IgD-negative memory B cell (primary cell): ENCODE data around the gene KLK2. TPM values are rescaled to one million over a fixed set of nuclear protein-coding genes. Genes with fewer than 3 reads are reported as not detected.

ENCODE experiments used
- H3K27ac Mint-ChIP-seq, 3 donors: one replicate each; pipeline ENCODE4 v1.8.0; 2020 to 2022; ENCODE audit warnings: mild to moderate bottlenecking in 3 of 3, mixed read lengths in 3 of 3, moderate library complexity in 1 of 3
- H3K27me3 Mint-ChIP-seq: one replicate; pipeline ENCODE4 v1.8.0; 2021; ENCODE audit warnings: mixed read lengths
- H3K36me3 Mint-ChIP-seq: one replicate; pipeline ENCODE4 v1.8.0; 2020; ENCODE audit warnings: mild to moderate bottlenecking, mixed read lengths
- H3K4me1 Mint-ChIP-seq, 3 donors: one replicate each; pipeline ENCODE4 v1.8.0; 2020 to 2022; ENCODE audit warnings: mixed read lengths in 3 of 3, mild to moderate bottlenecking in 1 of 3
- H3K4me3 Mint-ChIP-seq, 4 donors: one replicate each; pipeline ENCODE4 v1.8.0; 2020 to 2022; ENCODE audit warnings: mild to moderate bottlenecking in 4 of 4, mixed read lengths in 4 of 4, moderate library complexity in 3 of 4
- H3K9me3 Mint-ChIP-seq, 3 donors: one replicate each; pipeline ENCODE4 v1.8.0; 2020 to 2021; ENCODE audit warnings: mixed read lengths in 3 of 3, mild to moderate bottlenecking in 1 of 3
- polyA plus RNA-seq: library from polyadenylated mRNA; unstranded; fragments of 300-500 nt; fragmentation: Illumina TruSeq; gene quantifications from one replicate; pipeline ENCODE4 v1.2.3, GENCODE V29; 2021

Gene KLK2
- polyA plus RNA-seq, 1 donor from 2014 or later = not detected

DNA sequence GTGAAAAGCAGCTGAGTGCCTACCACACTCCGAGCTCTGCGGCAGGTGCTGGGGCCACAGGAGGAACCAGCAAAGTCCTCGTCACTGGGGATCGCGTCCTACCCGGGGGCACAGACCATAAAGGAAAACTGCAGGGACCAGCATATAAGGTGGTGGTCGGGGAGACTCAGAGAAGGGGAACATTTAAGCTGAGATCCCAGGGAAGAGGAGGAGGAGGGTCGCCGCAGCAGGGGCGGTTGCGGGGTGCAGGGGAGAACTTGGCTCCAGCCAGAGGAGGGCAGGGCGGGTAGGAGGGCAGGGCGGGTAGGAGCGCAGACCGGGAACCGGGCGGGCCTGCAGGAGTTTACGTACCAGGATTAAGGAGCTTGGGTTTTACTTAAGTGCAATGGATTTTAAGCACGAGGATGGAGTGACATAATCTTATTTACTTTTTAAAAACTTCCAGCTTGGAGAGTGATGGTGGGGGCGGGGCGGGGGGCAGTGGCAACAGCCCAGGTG is 38.9 kb downstream of the KLK2 start:
- peaks cover 0 to 6% (median 2%) of the 10 kb centered on the region in 3 donors for H3K4me1 Mint-ChIP-seq
- no peaks in the 10 kb centered on the region for H3K36me3 Mint-ChIP-seq
- no peak overlapping the region for H3K4me3 Mint-ChIP-seq
- H3K27me3 Mint-ChIP-seq = peaks cover 39% of the 10 kb centered on the region
- no peaks in the 10 kb centered on the region for H3K9me3 Mint-ChIP-seq
- H3K27ac Mint-ChIP-seq = no peak overlapping the region

DNA sequence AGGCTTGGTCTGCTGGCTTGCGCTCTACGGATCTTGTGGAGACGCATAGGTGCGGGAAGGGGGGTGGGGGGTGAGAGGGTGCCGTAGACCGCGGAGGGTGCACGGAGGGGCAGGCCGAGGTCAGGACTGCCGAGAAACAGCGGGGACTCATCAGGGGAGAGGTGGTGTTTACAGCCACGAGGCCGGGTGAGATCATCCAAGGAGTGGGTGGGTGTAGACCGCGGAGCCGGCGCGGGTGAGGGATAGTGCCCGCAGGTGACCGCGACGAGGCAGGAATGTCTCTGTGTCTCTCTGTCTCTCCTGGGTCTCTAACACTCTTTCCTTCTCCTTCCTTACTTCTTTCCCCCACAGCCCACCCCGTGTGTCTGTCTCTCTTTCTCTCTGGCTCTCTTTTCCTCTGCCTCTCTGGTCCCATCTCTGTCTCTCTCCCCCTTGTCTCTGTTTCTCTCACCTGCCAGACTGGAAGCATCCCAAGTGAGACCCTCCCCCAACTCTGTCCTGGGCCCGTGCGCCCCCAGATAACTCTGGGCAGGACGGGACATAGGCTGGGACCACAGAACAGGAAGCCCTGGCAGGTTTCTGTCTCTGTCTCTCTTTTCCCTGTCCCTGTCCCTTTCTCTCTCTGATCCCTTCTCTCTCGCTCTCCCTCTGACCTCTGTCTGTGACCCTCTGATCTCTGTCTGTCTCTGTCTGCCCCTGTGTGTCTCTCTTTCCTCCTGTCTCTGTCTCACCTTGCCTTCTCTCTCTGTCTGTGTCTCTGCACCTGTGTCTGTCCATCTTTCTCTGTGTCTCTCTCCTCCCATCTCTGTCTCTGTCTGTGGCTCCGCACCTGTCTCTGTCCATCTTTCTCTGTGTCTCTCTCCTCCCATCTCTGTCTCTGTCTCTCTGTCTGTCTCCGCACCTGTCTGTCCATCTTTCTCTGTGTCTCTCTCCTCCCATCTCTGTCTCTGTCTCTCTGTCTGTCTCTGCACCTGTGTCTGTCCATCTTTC is 39.8 kb downstream of the KLK2 start:
- Mint-ChIP-seq H3K9me3 (no peaks in the 10 kb centered on the region), H3K4me3 (no peak overlapping the region), H3K27ac (no peak overlapping the region), H3K27me3 (peaks cover 34% of the 10 kb centered on the region), H3K36me3 (no peaks in the 10 kb centered on the region), H3K4me1 (peaks cover 0 to 6% (median 2%) of the 10 kb centered on the region in 3 donors)

DNA sequence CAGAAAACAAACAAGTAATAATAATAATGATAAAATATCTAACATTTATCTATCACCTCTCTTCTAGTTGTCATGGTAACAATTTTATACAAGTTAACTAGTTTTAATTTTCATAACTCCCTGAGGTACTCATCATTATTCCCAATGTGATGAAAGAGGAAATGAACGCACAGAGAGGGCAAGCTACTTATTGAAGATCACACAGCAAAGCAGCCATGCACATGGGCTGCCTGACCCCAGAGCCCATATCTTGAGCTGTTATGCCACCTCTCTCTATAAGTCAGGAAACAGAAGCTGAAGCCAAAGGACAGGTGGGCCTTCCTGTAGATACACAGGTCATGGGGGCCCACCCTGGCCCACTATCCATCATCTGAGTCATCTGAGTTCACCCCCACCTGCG is 42.8 kb downstream of the KLK2 start:
- no peaks in the 10 kb centered on the region for H3K4me1 Mint-ChIP-seq
- no peaks in the 10 kb centered on the region for H3K36me3 Mint-ChIP-seq
- peaks cover 25% of the 10 kb centered on the region for H3K27me3 Mint-ChIP-seq
- no peaks in the 10 kb centered on the region for H3K9me3 Mint-ChIP-seq
- H3K4me3 Mint-ChIP-seq = no peak overlapping the region
- H3K27ac Mint-ChIP-seq = no peak overlapping the region

DNA sequence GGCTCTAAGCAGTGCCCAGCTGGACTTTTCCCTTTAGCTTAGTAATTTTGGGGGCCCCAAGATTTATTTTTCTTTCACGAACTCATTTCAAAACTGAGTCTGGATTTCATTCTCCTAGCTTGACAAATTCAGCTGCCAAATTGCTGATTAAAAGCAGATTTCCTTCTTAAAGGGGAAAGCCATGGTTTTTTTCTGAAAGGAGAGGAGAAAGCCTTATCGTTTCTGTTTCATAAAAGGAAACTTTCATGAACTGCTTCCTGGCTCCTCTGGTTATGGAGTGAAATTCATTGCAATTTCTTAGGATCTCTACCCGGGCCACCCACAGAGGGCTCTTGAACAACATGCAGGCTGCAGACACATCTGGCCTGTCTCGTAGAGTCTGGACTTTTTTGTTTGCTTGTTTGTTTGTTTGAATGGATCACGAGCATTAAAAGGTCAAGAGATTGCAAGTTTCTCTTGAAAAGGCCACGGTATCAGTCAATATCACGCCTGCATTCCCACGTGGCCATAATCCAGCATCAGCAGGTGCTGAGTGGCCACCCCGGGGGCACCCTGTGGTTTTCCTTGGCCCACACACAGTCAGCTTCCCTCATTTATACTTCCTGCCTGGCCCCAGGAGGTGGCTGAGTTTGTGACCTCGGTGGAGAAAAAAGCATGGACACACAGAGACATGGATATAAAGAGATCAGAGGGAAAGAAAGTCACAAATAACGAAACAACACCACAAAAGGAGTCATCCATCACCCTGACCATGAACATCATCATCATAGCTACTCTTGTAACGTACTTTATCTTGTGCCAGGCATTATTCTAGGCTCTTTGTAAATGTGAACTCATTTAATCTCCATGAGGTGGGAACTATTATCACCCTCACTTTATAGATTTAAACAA is 48.4 kb downstream of the KLK2 start:
- Mint-ChIP-seq H3K4me3 (no peak overlapping the region), H3K9me3 (no peaks in the 10 kb centered on the region), H3K36me3 (no peaks in the 10 kb centered on the region), H3K4me1 (peaks cover 4 to 8% (median 7%) of the 10 kb centered on the region in 3 donors), H3K27me3 (peaks cover 24% of the 10 kb centered on the region), H3K27ac (no peak overlapping the region)

DNA sequence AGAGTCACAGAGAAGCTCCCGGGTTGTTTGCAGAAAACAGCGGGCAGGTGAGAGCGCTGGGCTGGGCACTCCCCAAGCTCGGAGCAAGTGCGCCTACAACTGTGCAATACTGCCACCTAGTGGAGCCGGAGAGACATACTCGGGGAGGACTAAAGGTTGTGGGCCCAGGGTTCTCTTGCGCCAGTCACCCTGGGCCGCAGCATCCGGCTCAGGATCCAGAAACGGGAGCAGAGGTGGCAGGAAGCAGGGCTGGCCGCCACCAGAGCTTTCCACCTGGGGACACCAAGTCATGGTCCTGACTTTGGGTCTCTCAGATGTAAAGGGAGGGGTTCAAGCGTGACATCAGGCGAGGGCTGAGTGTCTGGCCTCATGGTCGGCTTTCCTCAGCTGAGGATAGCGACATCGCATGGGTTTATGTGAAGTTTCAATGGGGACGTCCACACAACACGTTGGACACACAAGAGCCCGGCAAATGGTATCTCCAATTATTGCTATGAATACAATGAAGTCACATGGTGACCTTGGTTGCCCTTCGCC is 49.1 kb downstream of the KLK2 start:
- Mint-ChIP-seq H3K27me3 (peaks cover 25% of the 10 kb centered on the region), H3K4me1 (peaks cover 4 to 8% (median 7%) of the 10 kb centered on the region in 3 donors)

DNA sequence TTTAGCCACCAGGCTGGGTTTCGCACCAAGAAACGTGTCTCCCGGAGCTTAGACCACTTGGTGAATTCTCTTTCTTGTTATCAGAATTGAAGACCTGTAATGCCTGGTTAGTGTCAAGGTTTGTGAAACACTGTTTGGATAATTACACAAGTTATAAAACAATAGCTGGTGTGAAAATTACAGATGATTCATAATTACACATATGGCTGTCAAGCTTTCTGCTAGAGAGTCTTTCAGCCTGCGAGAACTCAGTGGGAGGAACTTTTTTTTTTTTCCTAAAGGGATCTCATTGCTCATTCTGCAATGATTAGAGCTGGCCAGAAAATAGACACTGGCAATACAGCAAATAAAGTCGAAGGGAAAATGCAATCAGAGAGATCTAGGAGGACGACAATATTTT is 51.3 kb downstream of the KLK2 start:
- no peaks in the 10 kb centered on the region for H3K36me3 Mint-ChIP-seq
- H3K27me3 Mint-ChIP-seq = peaks cover 28% of the 10 kb centered on the region
- no peak overlapping the region for H3K4me3 Mint-ChIP-seq
- H3K9me3 Mint-ChIP-seq = no peaks in the 10 kb centered on the region
- no peak overlapping the region for H3K27ac Mint-ChIP-seq
- H3K4me1 Mint-ChIP-seq = peaks cover 4 to 8% (median 7%) of the 10 kb centered on the region in 3 donors

More for the DNA sequence above, 49.1 kb downstream of the KLK2 start:
- Mint-ChIP-seq H3K4me3 (peak overlapping the region in 1 of 4 donors; percentile 44), H3K36me3 (no peaks in the 10 kb centered on the region), H3K27ac (no peak overlapping the region), H3K9me3 (no peaks in the 10 kb centered on the region)

DNA sequence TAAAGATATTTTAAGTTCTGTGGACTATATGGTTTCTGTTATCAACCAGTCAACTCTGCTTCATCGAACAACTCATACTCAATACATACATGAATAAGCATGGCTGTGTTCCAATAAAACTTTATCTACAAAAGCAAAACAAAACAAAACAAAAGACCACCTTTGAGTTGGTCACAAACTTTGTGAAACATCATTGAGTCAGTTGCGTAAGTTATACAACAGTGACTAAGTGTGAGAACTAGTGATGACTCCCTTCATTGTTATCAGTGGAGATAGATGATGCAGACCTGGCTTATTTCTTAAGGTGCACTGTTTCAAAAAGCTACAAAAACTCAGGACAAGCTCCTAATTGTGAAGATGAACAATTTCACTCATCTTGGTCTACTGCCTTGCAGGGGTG is 52.5 kb downstream of the KLK2 start:
- H3K27ac Mint-ChIP-seq = no peak overlapping the region
- H3K36me3 Mint-ChIP-seq = no peaks in the 10 kb centered on the region
- H3K9me3 Mint-ChIP-seq = no peaks in the 10 kb centered on the region
- peaks cover 25% of the 10 kb centered on the region for H3K27me3 Mint-ChIP-seq
- H3K4me1 Mint-ChIP-seq = peaks cover 4 to 11% (median 7%) of the 10 kb centered on the region in 3 donors
- no peak overlapping the region for H3K4me3 Mint-ChIP-seq

DNA sequence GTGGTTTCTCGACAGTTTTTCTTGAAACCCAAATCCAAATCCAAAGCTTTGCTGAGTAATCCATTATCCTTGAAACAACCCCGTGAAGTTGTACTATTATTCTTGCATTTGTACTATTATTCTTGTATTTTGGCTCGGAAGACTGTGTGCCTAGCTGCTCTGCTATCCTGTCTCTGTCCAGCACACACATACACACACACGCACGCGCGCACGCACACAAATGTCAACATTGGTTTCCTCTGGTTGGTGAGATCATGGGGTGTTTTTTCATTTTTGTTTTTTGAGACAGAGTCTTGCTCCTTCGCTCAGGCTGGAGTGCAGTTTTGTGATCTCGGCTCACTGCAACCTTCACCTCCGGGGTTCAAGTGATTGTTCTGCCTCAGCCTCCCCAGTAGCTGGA is 52.9 kb downstream of the KLK2 start:
- H3K4me1 Mint-ChIP-seq = peaks cover 4 to 11% (median 7%) of the 10 kb centered on the region in 3 donors
- no peak overlapping the region for H3K4me3 Mint-ChIP-seq
- no peaks in the 10 kb centered on the region for H3K36me3 Mint-ChIP-seq
- no peaks in the 10 kb centered on the region for H3K9me3 Mint-ChIP-seq
- H3K27ac Mint-ChIP-seq = no peak overlapping the region
- peaks cover 28% of the 10 kb centered on the region for H3K27me3 Mint-ChIP-seq

DNA sequence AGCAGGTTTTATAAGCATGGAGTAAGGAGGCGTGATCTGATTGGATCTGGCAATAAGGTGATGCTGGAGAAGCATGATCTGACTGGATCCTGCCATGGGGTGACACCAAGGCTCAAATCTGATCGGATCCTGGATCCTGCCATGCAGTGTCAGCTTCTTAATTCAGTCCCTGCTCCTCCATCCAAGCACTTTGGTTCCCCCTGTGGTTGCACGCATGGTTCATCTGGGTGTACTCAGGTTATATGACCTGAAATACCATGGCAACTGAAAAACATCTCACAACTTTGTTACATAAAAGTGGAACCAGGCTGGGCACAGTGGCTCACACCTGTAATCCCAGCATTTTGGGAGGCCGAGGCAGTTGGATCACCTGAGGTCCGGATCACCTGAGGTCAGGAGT is 55.6 kb downstream of the KLK2 start:
- Mint-ChIP-seq H3K4me3 (no peak overlapping the region), H3K9me3 (no peaks in the 10 kb centered on the region), H3K4me1 (peaks cover 0 to 2% (median 0%) of the 10 kb centered on the region in 3 donors), H3K27ac (no peak overlapping the region), H3K36me3 (no peaks in the 10 kb centered on the region), H3K27me3 (peaks cover 29% of the 10 kb centered on the region)

Other genes starting within 250 kb of the KLK2 start
- not detected for gene SYT3, start 233.6 kb upstream of the KLK2 start, polyA plus RNA-seq
- 1.3 TPM for gene C19orf81, start 224.0 kb upstream of the KLK2 start, polyA plus RNA-seq
- not detected for gene SHANK1, start 153.6 kb upstream of the KLK2 start, polyA plus RNA-seq
- gene CLEC11A, start 150.1 kb upstream of the KLK2 start, polyA plus RNA-seq = 0.61 TPM
- gene GPR32, start 103.0 kb upstream of the KLK2 start, polyA plus RNA-seq = not detected
- gene ACP4, start 83.0 kb upstream of the KLK2 start, polyA plus RNA-seq = not detected
- gene KLK1, start 49.7 kb upstream of the KLK2 start, polyA plus RNA-seq = 15.5 TPM
- not detected for gene KLK15, start 39.9 kb upstream of the KLK2 start, polyA plus RNA-seq
- gene KLK3, start 18.5 kb upstream of the KLK2 start, polyA plus RNA-seq = not detected
- gene KLK4, start 38.0 kb downstream of the KLK2 start, polyA plus RNA-seq = not detected
- not detected for gene KLK5, start 79.6 kb downstream of the KLK2 start, polyA plus RNA-seq
- gene KLK6, start 96.2 kb downstream of the KLK2 start, polyA plus RNA-seq = not detected
- gene KLK7, start 110.5 kb downstream of the KLK2 start, polyA plus RNA-seq = not detected
- gene KLK8, start 128.2 kb downstream of the KLK2 start, polyA plus RNA-seq = not detected
- gene KLK10, start 146.3 kb downstream of the KLK2 start, polyA plus RNA-seq = not detected
- gene KLK11, start 153.2 kb downstream of the KLK2 start, polyA plus RNA-seq = not detected
- not detected for gene KLK12, start 161.6 kb downstream of the KLK2 start, polyA plus RNA-seq
- gene KLK13, start 191.7 kb downstream of the KLK2 start, polyA plus RNA-seq = not detected
- not detected for gene KLK14, start 209.4 kb downstream of the KLK2 start, polyA plus RNA-seq
- 2.8 TPM for gene CTU1, start 235.0 kb downstream of the KLK2 start, polyA plus RNA-seq